ENCODE results near the gene ZNF785. TPM values are rescaled to one million over a fixed set of nuclear protein-coding genes. Genes with fewer than 3 reads are reported as not detected.

ZNF785 gene
- total and polyA plus RNA-seq, 2 of the 13 experiments (the other 11 are each of a cell fraction or from before 2014, with no cell fraction given), result 0.01 TPM; not detected in 1

GRCh38 chr16:30609926-30610839, 24.7 kb upstream of the ZNF785 start, which contains the start of gene ZNF689:
Gene ZNF689, minus strand, starts transcription at chr16:30610389. Its CDS starts 348 bp downstream, at chr16:30610041.
- TSS peak; percentile 81 for BruUV-seq (replicated peaks)
- CTCF ChIA-PET (ENCODE audit: low intra/inter-chr PET ratio, low total read pairs), result interaction anchor here (0.8 kb wide), 1 partner anchor 18 kb away, joined by 5 read pairs; no protein-coding TSS in a partner anchor
- POLR2A ChIA-PET, result interaction anchor here (0.7 to 3.5 kb wide), 32 partner anchors 9 to 508 kb away, joined by 3 to 46 read pairs (median 6); partner anchors contain the start of genes DCTPP1, KAT8, PRR14 and TBC1D10B
- H3K79me2 ChIP-seq (ENCODE audit: insufficient read depth, low read length), result peaks cover 18% of the 10 kb centered on the region
- peak within 1 kb of the TSS; percentile 98 for H3K4me2 ChIP-seq (ENCODE audit: low read depth, low read length)
- H3K9me3 ChIP-seq (ENCODE audit: low read length), result no peaks in the 10 kb centered on the region
- intact Hi-C loops (cut with micrococcal nuclease; ENCODE audit: unreplicated experiment) (loop anchor here (1.0 kb wide), 1 partner anchor 39 kb away; the partner anchor contains the start of gene ZNF688), in situ Hi-C loops (cut with HindIII; ENCODE audit: extremely low pct_ligation_motif_present, low pct_unique_long_range_greater_than_20kb) (loop anchor here (10.0 kb wide), 2 partner anchors 175 to 255 kb away; partner anchors contain the start of genes CD2BP2 and DCTPP1)
- peak within 1 kb of the TSS; percentile 80 to 96 (median 92) for H3K4me3 ChIP-seq (replicated peaks in 1 of 3; ENCODE audit: insufficient read depth in 1 of 3, low read depth in 2 of 3, low read length in 3 of 3)
- DNase-seq (ENCODE audit: low spot score), result peak; percentile 98
- peak within 1 kb of the TSS; percentile 84 for H2AFZ ChIP-seq (ENCODE audit: low read length)
- no peaks in the 10 kb centered on the region for H4K20me1 ChIP-seq (ENCODE audit: insufficient read depth, low read length)
- peak within 1 kb of the TSS; percentile 99 for H3K9ac ChIP-seq (ENCODE audit: insufficient read depth, low read depth, low read length)
- FAIRE-seq, result peak; percentile 90
- 1% methylated on average over 43 of the region's 63 CpGs for WGBS (ENCODE audit: low lambda C conversion rate)
- peak; percentile 92 for ATAC-seq
- H3K36me3 ChIP-seq (replicated peaks in 1 of 2; ENCODE audit: control insufficient read depth in 1 of 2, insufficient read depth in 2 of 2, low read length in 2 of 2), result peaks cover 4 to 18% of the 10 kb centered on the region in 2 experiments; a peak in 3 of 5 replicates
- H3K27me3 ChIP-seq (ENCODE audit: control insufficient read depth in 1 of 2, insufficient read depth in 2 of 2, low read length in 2 of 2), result no peaks in the 10 kb centered on the region; a peak in 1 of 5 replicates
- peaks cover 37% of the 10 kb centered on the region for H3K4me1 ChIP-seq (ENCODE audit: insufficient read depth, low read length)
- peak within 1 kb of the TSS; percentile 92 for H3K27ac ChIP-seq (ENCODE audit: extremely low read length, insufficient read depth, low read length)
- TF ChIP-seq SMC3 (IDR thresholded peaks at IDR 0.05; ENCODE audit: low read length) (no peak), FIP1L1 (IDR thresholded peaks at IDR 0.05; ENCODE audit: borderline replicate concordance, insufficient read depth, low read depth, low read length) (no peak), SMYD3 (CRISPR knock-in tag; IDR thresholded peaks at IDR 0.05) (peak; percentile 89), ZBED4 (CRISPR knock-in tag; IDR thresholded peaks at IDR 0.05; ENCODE audit: borderline replicate concordance) (peak; percentile 91; the same call in 1 of the 2 replicates), FOXO4 (CRISPR knock-in tag; conservative IDR thresholded peaks at IDR 0.05) (peak; percentile 95; the same call in 1 of the 2 replicates), ZFAT (CRISPR knock-in tag; conservative IDR thresholded peaks at IDR 0.05) (peak; percentile 77), ZSCAN20 (CRISPR knock-in tag; IDR thresholded peaks at IDR 0.05; ENCODE audit: borderline replicate concordance) (peak; percentile 94), PHF20 (CRISPR knock-in tag; IDR thresholded peaks at IDR 0.05) (peak; percentile 79), ZNF101 (CRISPR knock-in tag; IDR thresholded peaks at IDR 0.05; ENCODE audit: borderline replicate concordance, low read depth) (no peak)
- TF ChIP-seq, protein P1, sequence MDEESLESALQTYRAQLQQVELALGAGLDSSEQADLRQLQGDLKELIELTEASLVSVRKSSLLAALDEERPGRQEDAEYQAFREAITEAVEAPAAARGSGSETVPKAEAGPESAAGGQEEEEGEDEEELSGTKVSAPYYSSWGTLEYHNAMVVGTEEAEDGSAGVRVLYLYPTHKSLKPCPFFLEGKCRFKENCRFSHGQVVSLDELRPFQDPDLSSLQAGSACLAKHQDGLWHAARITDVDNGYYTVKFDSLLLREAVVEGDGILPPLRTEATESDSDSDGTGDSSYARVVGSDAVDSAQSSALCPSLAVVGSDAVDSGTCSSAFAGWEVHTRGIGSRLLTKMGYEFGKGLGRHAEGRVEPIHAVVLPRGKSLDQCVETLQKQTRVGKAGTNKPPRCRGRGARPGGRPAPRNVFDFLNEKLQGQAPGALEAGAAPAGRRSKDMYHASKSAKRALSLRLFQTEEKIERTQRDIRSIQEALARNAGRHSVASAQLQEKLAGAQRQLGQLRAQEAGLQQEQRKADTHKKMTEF (CRISPR knock-in tag; IDR thresholded peaks at IDR 0.05), result peak; percentile 100
- TF ChIP-seq, protein P2, sequence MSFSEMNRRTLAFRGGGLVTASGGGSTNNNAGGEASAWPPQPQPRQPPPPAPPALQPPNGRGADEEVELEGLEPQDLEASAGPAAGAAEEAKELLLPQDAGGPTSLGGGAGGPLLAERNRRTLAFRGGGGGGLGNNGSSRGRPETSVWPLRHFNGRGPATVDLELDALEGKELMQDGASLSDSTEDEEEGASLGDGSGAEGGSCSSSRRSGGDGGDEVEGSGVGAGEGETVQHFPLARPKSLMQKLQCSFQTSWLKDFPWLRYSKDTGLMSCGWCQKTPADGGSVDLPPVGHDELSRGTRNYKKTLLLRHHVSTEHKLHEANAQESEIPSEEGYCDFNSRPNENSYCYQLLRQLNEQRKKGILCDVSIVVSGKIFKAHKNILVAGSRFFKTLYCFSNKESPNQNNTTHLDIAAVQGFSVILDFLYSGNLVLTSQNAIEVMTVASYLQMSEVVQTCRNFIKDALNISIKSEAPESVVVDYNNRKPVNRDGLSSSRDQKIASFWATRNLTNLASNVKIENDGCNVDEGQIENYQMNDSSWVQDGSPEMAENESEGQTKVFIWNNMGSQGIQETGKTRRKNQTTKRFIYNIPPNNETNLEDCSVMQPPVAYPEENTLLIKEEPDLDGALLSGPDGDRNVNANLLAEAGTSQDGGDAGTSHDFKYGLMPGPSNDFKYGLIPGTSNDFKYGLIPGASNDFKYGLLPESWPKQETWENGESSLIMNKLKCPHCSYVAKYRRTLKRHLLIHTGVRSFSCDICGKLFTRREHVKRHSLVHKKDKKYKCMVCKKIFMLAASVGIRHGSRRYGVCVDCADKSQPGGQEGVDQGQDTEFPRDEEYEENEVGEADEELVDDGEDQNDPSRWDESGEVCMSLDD (CRISPR knock-in tag; IDR thresholded peaks at IDR 0.05; ENCODE audit: borderline replicate concordance), result peak; percentile 86
